GM12873 (cell line): ENCODE measurements around the gene CRY1.

ENCODE experiments used
- TF ChIP-seq, protein P1 (sequence below): IDR thresholded peaks from 2 replicates; pipeline ENCODE4 v1.5.1; 2012; ENCODE audit warnings: low read depth, mild to moderate bottlenecking, moderate library complexity, low read length, control low read depth; ENCODE audit not compliant: insufficient read depth; ENCODE audit errors: missing control alignments

CRY1 gene

DNA sequence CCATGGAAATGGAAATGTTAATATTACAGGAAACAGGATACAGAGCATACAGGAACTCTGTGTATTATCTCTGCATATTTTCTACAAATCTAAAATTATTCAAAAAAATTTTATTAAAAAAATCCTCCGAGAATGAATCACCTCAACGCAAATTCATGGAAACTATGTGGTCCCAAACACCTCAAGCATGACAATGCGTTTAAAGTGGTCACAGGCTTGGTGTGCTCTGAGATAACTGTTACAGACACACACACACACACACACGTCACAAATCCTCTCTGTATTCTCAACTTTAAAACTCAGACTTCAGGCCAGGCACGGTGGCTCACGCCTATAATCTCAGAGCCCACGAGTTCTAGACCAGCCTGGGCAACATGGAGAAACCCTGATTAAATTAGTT, 61.1 kb downstream of the CRY1 start:
- TF ChIP-seq, protein P1, sequence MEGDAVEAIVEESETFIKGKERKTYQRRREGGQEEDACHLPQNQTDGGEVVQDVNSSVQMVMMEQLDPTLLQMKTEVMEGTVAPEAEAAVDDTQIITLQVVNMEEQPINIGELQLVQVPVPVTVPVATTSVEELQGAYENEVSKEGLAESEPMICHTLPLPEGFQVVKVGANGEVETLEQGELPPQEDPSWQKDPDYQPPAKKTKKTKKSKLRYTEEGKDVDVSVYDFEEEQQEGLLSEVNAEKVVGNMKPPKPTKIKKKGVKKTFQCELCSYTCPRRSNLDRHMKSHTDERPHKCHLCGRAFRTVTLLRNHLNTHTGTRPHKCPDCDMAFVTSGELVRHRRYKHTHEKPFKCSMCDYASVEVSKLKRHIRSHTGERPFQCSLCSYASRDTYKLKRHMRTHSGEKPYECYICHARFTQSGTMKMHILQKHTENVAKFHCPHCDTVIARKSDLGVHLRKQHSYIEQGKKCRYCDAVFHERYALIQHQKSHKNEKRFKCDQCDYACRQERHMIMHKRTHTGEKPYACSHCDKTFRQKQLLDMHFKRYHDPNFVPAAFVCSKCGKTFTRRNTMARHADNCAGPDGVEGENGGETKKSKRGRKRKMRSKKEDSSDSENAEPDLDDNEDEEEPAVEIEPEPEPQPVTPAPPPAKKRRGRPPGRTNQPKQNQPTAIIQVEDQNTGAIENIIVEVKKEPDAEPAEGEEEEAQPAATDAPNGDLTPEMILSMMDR, result no peak

DNA sequence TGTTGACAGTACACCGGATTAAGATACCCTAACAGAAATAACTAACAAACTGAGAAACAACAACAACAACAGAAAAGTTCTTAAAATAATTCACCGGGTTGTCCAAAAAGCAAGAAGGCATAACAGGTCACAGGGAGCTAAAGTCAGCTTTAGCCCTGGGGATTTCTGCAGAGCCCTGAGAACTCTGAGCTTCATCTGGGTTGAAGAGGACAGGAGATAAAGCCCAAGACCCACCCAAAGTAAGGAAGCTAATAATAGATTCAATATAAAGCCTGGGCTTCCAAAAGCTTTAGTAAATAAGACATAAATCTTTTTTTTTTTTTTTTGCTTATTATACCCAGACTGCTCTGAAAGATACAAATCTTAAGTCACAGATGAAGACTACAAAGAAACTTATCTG, 62.3 kb downstream of the CRY1 start:
- TF ChIP-seq, protein P1, result no peak

DNA sequence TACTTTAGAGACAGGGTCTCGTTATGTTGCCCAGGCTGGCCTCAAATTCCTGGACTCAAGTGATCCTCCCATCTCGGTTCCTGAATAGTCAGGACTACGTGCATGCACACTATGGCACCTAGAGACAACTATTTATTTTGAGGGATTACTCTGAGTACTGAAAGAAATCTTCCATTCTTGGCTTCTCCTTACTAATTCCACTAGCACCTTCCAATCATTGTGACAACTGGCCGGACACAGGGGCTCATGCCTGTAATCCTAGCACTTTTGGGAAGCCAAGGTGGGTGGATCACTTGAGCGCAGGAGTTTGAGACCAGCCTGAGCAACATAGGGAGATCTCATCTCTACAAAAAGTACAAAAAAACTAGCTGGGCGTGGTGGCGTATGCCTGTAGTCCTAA, 64.3 kb downstream of the CRY1 start:
- TF ChIP-seq, protein P1, result no peak

DNA sequence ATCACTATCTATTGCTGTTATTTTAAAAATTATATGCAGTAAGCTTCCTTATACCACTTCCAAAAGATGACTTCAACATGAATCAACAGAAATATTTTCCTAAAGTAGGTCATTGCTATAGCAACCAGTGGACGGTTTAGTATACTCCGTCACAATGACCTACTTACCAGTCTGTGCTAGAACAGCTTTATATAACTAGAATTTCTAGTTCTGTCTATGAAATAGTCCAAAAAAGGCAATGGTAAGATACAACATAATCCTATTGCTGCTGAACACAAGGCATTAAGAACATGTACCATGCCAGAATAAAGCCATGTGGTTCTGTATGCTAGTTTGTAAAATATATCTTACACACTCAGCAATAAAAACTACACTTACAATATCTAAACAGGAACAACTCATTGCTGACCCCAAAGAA, 65.7 kb downstream of the CRY1 start:
- TF ChIP-seq, protein P1, result no peak

DNA sequence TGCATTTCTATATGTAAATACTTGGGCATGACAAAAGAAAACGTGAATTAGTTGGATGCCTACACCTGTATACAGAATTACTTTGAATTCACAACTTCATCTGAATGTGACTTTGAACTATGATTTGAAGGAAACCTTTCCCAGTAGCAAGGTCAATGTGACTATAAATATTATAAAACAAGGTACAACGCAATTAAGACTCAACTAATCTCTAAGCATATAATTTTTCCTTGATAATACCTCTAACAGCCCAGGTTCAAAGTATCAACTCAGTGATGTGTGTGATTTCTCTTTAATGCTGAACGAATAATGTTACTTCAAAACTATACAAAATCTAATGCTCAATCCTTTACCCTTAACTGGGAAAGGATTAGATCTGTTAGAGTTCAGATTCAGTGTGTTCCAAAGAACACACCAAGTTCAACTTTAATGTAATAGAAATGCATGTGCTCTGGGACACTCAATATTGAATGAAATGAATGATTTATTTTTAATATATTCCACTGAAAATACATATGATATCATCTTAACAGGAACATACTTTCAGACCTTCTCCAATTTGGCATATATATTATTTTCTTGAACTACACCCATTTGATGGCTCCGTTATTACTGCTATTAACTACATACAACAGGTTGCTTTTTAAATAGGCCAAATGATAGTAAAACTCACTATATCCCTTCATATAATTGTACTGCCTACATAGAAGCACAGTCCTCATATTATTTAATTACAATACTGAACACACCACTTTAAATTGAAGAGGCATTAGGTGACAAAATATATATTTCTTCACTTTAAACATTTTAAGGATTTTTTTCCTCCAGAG, 66.3 kb downstream of the CRY1 start:
- TF ChIP-seq, protein P1, result no peak

DNA sequence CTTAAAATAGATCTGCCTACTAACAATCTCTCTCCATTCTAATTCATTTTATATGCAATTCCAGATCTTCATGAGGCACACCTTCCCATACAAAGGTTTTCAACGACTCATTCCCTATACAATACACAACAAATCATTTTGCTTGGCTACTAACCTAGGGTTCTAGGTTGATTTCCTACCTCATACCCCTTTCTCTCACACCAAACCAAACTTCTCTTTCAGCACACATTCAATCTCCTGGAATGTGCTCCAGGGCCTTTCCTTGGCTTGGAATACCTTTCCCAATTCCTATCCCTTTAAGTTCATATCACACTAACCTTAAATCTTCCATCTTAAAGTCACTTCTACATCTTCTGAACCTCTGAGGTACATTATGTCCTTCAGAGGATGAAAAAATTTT, 67.7 kb downstream of the CRY1 start:
- TF ChIP-seq, protein P1, result no peak

DNA sequence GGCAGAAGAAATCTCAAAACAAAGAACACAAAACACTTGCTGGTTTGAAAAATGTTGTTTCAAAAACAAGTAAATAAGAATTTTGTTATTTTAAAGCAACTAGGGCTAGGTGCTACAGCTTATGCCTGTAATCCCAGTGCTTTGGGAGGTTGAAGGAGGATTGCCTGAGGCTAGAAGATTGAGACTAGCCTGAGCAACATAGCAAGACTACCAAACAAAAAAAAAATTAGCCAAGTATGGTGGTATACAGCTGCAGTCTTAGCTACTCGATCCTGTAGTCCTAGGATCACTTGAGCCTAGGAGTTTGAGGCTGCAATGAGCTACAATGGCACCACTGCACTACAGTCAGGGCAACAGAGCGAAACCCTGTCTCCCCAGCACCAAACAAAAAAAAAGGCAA, 73.8 kb downstream of the CRY1 start:
- TF ChIP-seq, protein P1, result no peak
